ENCODE data around the gene ADGRB2.

DNA sequence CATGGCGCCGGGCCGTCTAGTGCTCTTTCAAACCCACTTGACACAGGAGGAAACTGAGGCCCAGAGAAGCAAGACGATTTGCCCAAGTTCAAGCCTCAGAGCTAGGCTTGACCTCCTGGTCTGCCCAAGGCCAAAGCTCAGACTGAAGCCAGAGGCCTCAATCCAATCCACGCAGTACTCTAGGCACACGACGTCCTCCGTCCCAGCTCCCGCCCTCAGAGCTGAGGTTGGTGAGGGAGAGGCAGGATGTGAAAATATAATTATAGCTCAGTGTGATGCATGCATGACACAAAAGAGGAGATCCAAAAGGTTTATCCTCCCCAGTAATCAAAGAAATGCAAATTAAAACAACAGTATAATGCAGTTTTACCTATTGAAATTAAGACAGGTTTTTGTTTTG lies 15.5 kb upstream of the ADGRB2 start:
- TF ChIP-seq, protein P1, sequence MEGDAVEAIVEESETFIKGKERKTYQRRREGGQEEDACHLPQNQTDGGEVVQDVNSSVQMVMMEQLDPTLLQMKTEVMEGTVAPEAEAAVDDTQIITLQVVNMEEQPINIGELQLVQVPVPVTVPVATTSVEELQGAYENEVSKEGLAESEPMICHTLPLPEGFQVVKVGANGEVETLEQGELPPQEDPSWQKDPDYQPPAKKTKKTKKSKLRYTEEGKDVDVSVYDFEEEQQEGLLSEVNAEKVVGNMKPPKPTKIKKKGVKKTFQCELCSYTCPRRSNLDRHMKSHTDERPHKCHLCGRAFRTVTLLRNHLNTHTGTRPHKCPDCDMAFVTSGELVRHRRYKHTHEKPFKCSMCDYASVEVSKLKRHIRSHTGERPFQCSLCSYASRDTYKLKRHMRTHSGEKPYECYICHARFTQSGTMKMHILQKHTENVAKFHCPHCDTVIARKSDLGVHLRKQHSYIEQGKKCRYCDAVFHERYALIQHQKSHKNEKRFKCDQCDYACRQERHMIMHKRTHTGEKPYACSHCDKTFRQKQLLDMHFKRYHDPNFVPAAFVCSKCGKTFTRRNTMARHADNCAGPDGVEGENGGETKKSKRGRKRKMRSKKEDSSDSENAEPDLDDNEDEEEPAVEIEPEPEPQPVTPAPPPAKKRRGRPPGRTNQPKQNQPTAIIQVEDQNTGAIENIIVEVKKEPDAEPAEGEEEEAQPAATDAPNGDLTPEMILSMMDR (conservative IDR thresholded peaks at IDR 0.05 in 1 of 2, IDR thresholded peaks at IDR 0.05 in 1 of 2; ENCODE audit: extremely low read depth in 1 of 2, insufficient read depth in 1 of 2, low read depth in 1 of 2, low read length in 2 of 2) = no peak
- no peak for TF ChIP-seq EZH2 (IDR thresholded peaks at IDR 0.05; ENCODE audit: borderline replicate concordance, low read length)

Data from mammary epithelial cell (primary cell).